Panc1 (cell line): Measurements from ENCODE around the gene PLBD2. TPM values are rescaled to one million over a fixed set of nuclear protein-coding genes. Genes with fewer than 3 reads are reported as not detected.

Experiments used
- ATAC-seq: fragments of 200-7000 bp; cut with Tn5 transposase; 2 replicates; pipeline ENCODE4 v1.9.1; 2020; ENCODE audit warnings: mild to moderate bottlenecking, moderate library complexity
- BruUV-seq: library from RNA; stranded (reverse); fragments of 400-500 nt; replicated peaks from 2 replicates; lab custom pipeline; 2021; lab: Mats Ljungman, UMichigan
- CTCF ChIA-PET: fragments of 300-600 bp; sonication (Branson Sonifier 250); formaldehyde crosslinking; loops from one replicate; lab custom pipeline; 2022; ENCODE audit warnings: antibody characterized with exemption; lab: Charles Lee
- POLR2A ChIA-PET: fragments of 300-600 bp; sonication (Branson Sonifier 250); formaldehyde crosslinking; loops from one replicate; lab custom pipeline; 2022; ENCODE audit warnings: antibody characterized with exemption; lab: Charles Lee
- DNase-seq: peaks from one replicate; pipeline ENCODE4 v3.0.0-alpha.2; 2010; ENCODE audit warnings: low read depth, low spot score
- H3K27ac ChIP-seq: 2 replicates; pipeline ENCODE4 v1.5.1; 2011; ENCODE audit warnings: mild to moderate bottlenecking, low read length, inconsistent platforms
- H3K27me3 ChIP-seq: fragments of 200-500 bp; sonication (Bioruptor generic); 2 replicates; pipeline ENCODE4 v1.6.0; 2014; ENCODE audit warnings: low read length, inconsistent platforms; ENCODE audit not compliant: control insufficient read depth, insufficient read depth
- H3K36me3 ChIP-seq: fragments of 200-500 bp; sonication (Bioruptor generic); 2 replicates; pipeline ENCODE4 v1.5.1; 2014; ENCODE audit warnings: inconsistent platforms, mild to moderate bottlenecking, low read length, moderate library complexity; ENCODE audit not compliant: control insufficient read depth, insufficient read depth
- H3K4me1 ChIP-seq: 2 replicates; pipeline ENCODE4 v1.5.1; 2011; ENCODE audit warnings: inconsistent platforms, mild to moderate bottlenecking, low read length, moderate library complexity; ENCODE audit not compliant: control insufficient read depth, insufficient read depth
- H3K4me3 ChIP-seq, 2 experiments: 2 replicates each; pipeline ENCODE4 v1.5.1; 2011 to 2012; ENCODE audit warnings: low read depth in 2 of 2, low read length in 2 of 2, mild to moderate bottlenecking in 2 of 2, inconsistent platforms in 1 of 2, moderate library complexity in 1 of 2
- H3K9me3 ChIP-seq: fragments of 200-500 bp; sonication (Bioruptor generic); 2 replicates; pipeline ENCODE4 v1.5.1; 2014; ENCODE audit warnings: low read depth, mild to moderate bottlenecking, inconsistent platforms, low read length, moderate library complexity; ENCODE audit not compliant: control insufficient read depth, insufficient read depth
- POLR2AphosphoS5 ChIP-seq: IDR thresholded peaks from 2 replicates; pipeline ENCODE4 v1.6.1; 2012; ENCODE audit warnings: mild to moderate bottlenecking, low read depth, low read length, moderate library complexity
- SIN3A ChIP-seq: IDR thresholded peaks from 2 replicates; pipeline ENCODE4 v1.6.1; 2012; ENCODE audit warnings: low read depth, mild to moderate bottlenecking, low read length, moderate library complexity, borderline replicate concordance; ENCODE audit not compliant: insufficient read depth
- TCF7L2 ChIP-seq: IDR thresholded peaks from 2 replicates; pipeline ENCODE4 v1.6.1; 2011; ENCODE audit warnings: mild to moderate bottlenecking, low read depth, low read length, inconsistent platforms
- in situ Hi-C: cut with HindIII; loops from 2 replicates; pipeline ENCODE4 v1.10.0; 2016; ENCODE audit warnings: low sequenced_read_pairs, low pct_unique_long_range_greater_than_20kb
- intact Hi-C: fragments of 100-400 bp; cut with micrococcal nuclease; formaldehyde crosslinking; loops from one replicate; pipeline ENCODE4 v1.10.0; 2022; ENCODE audit not compliant: unreplicated experiment
- total RNA-seq: library from RNA; stranded (reverse); gene quantifications from one replicate; pipeline ENCODE4 v1.2.1, GENCODE V29; 2021; ENCODE audit not compliant: unreplicated experiment
- TF ChIP-seq, protein P1 (sequence below), 2 experiments: IDR thresholded peaks; 2 replicates each; pipeline ENCODE4 v1.6.1; 2011 to 2012; ENCODE audit warnings: low read depth in 2 of 2, control low read depth in 1 of 2, low read length in 1 of 2, mild to moderate bottlenecking in 1 of 2, moderate library complexity in 1 of 2; ENCODE audit not compliant: insufficient read depth in 1 of 2
- TF ChIP-seq, protein P2 (sequence below): fragments of 450-650 bp; IDR thresholded peaks from 2 replicates; pipeline ENCODE4 v1.5.1; 2017; ENCODE audit warnings: mild to moderate bottlenecking

The PLBD2 gene
- total RNA-seq, 1 experiment from 2014 or later: 69.7 TPM

- in situ Hi-C loops: no loop called here
- intact Hi-C loops: no loop called here
- DNase-seq: no peak
These were observed 23.4 kb upstream of the PLBD2 start, which contains the start of gene SLC8B1 for GRCh38 chr12:113334786-113335539. Gene SLC8B1 (minus strand): TSS chr12:113335109. CDS start chr12:113332878, 2,231 bp downstream.

DNA sequence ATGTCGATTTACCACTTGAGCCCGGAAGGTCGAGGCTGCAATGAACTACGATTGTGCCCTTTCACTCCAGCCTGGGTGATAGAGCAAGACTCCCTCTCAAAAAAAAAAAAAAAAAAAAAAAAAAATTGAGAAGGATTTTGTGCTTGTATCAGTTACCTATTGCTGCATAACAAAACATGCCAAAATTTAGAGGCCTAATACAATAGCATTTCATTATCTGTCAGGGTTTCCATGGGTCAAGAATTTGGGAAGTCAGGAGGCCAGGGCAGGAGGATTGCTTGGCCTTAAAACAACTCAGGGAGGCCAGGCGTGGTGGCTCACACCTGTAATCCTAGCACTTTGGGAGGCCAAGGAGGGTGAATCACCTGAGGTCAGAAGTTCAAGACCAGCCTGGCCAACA lies 18.8 kb upstream of the PLBD2 start:
- ChIA-PET POLR2A (no interaction called here), CTCF (no interaction called here)
- Histone ChIP-seq H3K27me3 (no peaks in the 10 kb centered on the region), H3K4me3 (no peak overlapping the region), H3K27ac (no peak overlapping the region), H3K4me1 (no peaks in the 10 kb centered on the region), H3K36me3 (no peaks in the 10 kb centered on the region; the same call in 1 of the 2 replicates), H3K9me3 (no peaks in the 10 kb centered on the region)
- BruUV-seq: no TSS peak
- ATAC-seq (no peak), DNase-seq (no peak)
- TF ChIP-seq, protein P1, sequence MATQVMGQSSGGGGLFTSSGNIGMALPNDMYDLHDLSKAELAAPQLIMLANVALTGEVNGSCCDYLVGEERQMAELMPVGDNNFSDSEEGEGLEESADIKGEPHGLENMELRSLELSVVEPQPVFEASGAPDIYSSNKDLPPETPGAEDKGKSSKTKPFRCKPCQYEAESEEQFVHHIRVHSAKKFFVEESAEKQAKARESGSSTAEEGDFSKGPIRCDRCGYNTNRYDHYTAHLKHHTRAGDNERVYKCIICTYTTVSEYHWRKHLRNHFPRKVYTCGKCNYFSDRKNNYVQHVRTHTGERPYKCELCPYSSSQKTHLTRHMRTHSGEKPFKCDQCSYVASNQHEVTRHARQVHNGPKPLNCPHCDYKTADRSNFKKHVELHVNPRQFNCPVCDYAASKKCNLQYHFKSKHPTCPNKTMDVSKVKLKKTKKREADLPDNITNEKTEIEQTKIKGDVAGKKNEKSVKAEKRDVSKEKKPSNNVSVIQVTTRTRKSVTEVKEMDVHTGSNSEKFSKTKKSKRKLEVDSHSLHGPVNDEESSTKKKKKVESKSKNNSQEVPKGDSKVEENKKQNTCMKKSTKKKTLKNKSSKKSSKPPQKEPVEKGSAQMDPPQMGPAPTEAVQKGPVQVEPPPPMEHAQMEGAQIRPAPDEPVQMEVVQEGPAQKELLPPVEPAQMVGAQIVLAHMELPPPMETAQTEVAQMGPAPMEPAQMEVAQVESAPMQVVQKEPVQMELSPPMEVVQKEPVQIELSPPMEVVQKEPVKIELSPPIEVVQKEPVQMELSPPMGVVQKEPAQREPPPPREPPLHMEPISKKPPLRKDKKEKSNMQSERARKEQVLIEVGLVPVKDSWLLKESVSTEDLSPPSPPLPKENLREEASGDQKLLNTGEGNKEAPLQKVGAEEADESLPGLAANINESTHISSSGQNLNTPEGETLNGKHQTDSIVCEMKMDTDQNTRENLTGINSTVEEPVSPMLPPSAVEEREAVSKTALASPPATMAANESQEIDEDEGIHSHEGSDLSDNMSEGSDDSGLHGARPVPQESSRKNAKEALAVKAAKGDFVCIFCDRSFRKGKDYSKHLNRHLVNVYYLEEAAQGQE (IDR thresholded peaks at IDR 0.05; ENCODE audit: insufficient read depth in 1 of 2, low read depth in 2 of 2, low read length in 1 of 2): no peak
- TF ChIP-seq TCF7L2 (no peak), SIN3A (no peak), POLR2AphosphoS5 (no peak)
- TF ChIP-seq, protein P2, sequence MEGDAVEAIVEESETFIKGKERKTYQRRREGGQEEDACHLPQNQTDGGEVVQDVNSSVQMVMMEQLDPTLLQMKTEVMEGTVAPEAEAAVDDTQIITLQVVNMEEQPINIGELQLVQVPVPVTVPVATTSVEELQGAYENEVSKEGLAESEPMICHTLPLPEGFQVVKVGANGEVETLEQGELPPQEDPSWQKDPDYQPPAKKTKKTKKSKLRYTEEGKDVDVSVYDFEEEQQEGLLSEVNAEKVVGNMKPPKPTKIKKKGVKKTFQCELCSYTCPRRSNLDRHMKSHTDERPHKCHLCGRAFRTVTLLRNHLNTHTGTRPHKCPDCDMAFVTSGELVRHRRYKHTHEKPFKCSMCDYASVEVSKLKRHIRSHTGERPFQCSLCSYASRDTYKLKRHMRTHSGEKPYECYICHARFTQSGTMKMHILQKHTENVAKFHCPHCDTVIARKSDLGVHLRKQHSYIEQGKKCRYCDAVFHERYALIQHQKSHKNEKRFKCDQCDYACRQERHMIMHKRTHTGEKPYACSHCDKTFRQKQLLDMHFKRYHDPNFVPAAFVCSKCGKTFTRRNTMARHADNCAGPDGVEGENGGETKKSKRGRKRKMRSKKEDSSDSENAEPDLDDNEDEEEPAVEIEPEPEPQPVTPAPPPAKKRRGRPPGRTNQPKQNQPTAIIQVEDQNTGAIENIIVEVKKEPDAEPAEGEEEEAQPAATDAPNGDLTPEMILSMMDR: no peak
- intact Hi-C loops (no loop called here), in situ Hi-C loops (no loop called here)

More at GRCh38 chr12:113334786-113335539, 23.4 kb upstream of the PLBD2 start, which contains the start of gene SLC8B1:
- 0 out of 2 replicates have a peak, but pooled peaks have one; percentile 34 for TF ChIP-seq SIN3A
- no peak for TF ChIP-seq TCF7L2
- peak; percentile 86 for TF ChIP-seq POLR2AphosphoS5
- TF ChIP-seq, protein P1 (IDR thresholded peaks at IDR 0.05; ENCODE audit: insufficient read depth in 1 of 2, low read depth in 2 of 2, low read length in 1 of 2): no peak
- TF ChIP-seq, protein P2: no peak
- no peaks in the 10 kb centered on the region for H3K27me3 ChIP-seq
- ChIA-PET CTCF (interaction anchor here (0.6 kb wide), 1 partner anchor 88 kb away, joined by 5 read pairs; no protein-coding TSS in a partner anchor), POLR2A (interaction anchor here (0.6 kb wide), 2 partner anchors 11 to 110 kb away, joined by 3 to 7 read pairs; no protein-coding TSS in a partner anchor)
- BruUV-seq: no TSS peak
- 0 out of 2 replicates have a peak, but pooled peaks cover 6% of the 10 kb centered on the region for H3K4me1 ChIP-seq
- H3K36me3 ChIP-seq: no peaks in the 10 kb centered on the region; the same call in 1 of the 2 replicates
- ATAC-seq: peak; percentile 98
- H3K27ac ChIP-seq: peak within 1 kb of the TSS; percentile 84
- no peaks in the 10 kb centered on the region for H3K9me3 ChIP-seq
- H3K4me3 ChIP-seq: peak within 1 kb of the TSS; percentile 75 to 80
